H9 (cell line): ENCODE data around the gene WDR88. TPM values are rescaled to one million over a fixed set of nuclear protein-coding genes. Genes with fewer than 3 reads are reported as not detected.
A peak's percentile ranks its signal among the peaks of the same experiment; 100 is the strongest.

Source experiments
- DNase-seq: peaks from one replicate; pipeline ENCODE4 v3.0.0-alpha.2; 2017
- H2AFZ ChIP-seq: one replicate; pipeline ENCODE4 v1.6.1; 2013; ENCODE audit warnings: mild to moderate bottlenecking, low read length, control low read depth, moderate library complexity
- H2AK5ac ChIP-seq: 2 replicates; pipeline ENCODE4 v1.6.1; 2013; ENCODE audit warnings: low read length, control low read depth, mixed read lengths; ENCODE audit not compliant: insufficient read length
- H2BK120ac ChIP-seq: one replicate; pipeline ENCODE4 v1.6.1; 2013; ENCODE audit warnings: low read depth, mild to moderate bottlenecking, low read length, control low read depth, inconsistent platforms; ENCODE audit not compliant: poor library complexity, severe bottlenecking
- H2BK12ac ChIP-seq: 2 replicates; pipeline ENCODE4 v1.6.1; 2013; ENCODE audit warnings: low read length, control low read depth, mixed read lengths, low read depth; ENCODE audit not compliant: insufficient read length
- H2BK15ac ChIP-seq: 2 replicates; pipeline ENCODE4 v1.6.1; 2013; ENCODE audit warnings: low read depth, low read length, control low read depth
- H2BK20ac ChIP-seq: one replicate; pipeline ENCODE4 v1.6.1; 2013; ENCODE audit warnings: low read depth, mild to moderate bottlenecking, low read length, control low read depth, inconsistent platforms; ENCODE audit not compliant: poor library complexity, severe bottlenecking
- H2BK5ac ChIP-seq: 2 replicates; pipeline ENCODE4 v1.6.1; 2013; ENCODE audit warnings: low read length, control low read depth, mixed read lengths; ENCODE audit not compliant: insufficient read length
- H3K14ac ChIP-seq: 2 replicates; pipeline ENCODE4 v1.6.1; 2013; ENCODE audit warnings: low read length, control low read depth; ENCODE audit not compliant: insufficient read depth
- H3K18ac ChIP-seq: 2 replicates; pipeline ENCODE4 v1.6.1; 2013; ENCODE audit warnings: low read depth, mild to moderate bottlenecking, mixed read lengths, low read length, control low read depth; ENCODE audit not compliant: insufficient read length
- H3K23ac ChIP-seq: 2 replicates; pipeline ENCODE4 v1.6.1; 2013; ENCODE audit warnings: low read length, control low read depth, mixed read lengths, low read depth; ENCODE audit not compliant: insufficient read length
- H3K23me2 ChIP-seq: 2 replicates; pipeline ENCODE4 v1.6.1; 2013; ENCODE audit warnings: low read depth, mild to moderate bottlenecking, mixed read lengths, low read length, control low read depth; ENCODE audit not compliant: insufficient read length, poor library complexity, severe bottlenecking
- H3K27ac ChIP-seq: 2 replicates; pipeline ENCODE4 v1.5.1; 2013; ENCODE audit warnings: low read length, control low read depth, mixed read lengths, low read depth; ENCODE audit not compliant: insufficient read length
- H3K27me3 ChIP-seq: 2 replicates; pipeline ENCODE4 v1.6.1; 2013; ENCODE audit warnings: low read length, control low read depth, inconsistent platforms; ENCODE audit not compliant: insufficient read depth
- H3K4ac ChIP-seq: 2 replicates; pipeline ENCODE4 v1.6.1; 2013; ENCODE audit warnings: low read depth, mild to moderate bottlenecking, control low read depth, inconsistent platforms, low read length, moderate library complexity
- H3K4me1 ChIP-seq: 2 replicates; pipeline ENCODE4 v1.6.1; 2013; ENCODE audit warnings: low read length, control low read depth, inconsistent platforms; ENCODE audit not compliant: insufficient read depth
- H3K4me2 ChIP-seq: 2 replicates; pipeline ENCODE4 v1.6.1; 2013; ENCODE audit warnings: low read length, control low read depth, mixed read lengths; ENCODE audit not compliant: insufficient read length, insufficient read depth
- H3K56ac ChIP-seq: 2 replicates; pipeline ENCODE4 v1.6.1; 2013; ENCODE audit warnings: low read depth, mild to moderate bottlenecking, mixed read lengths, low read length, control low read depth; ENCODE audit not compliant: insufficient read length
- H3K79me1 ChIP-seq: 2 replicates; pipeline ENCODE4 v1.6.1; 2013; ENCODE audit warnings: low read depth, mild to moderate bottlenecking, moderate library complexity, low read length, control low read depth, inconsistent platforms; ENCODE audit not compliant: insufficient read depth, poor library complexity, severe bottlenecking
- H3K79me2 ChIP-seq: 2 replicates; pipeline ENCODE4 v1.6.1; 2013; ENCODE audit warnings: low read length, control low read depth, inconsistent platforms; ENCODE audit not compliant: insufficient read depth
- H3K9ac ChIP-seq: 2 replicates; pipeline ENCODE4 v1.6.1; 2013; ENCODE audit warnings: low read length, control low read depth, mixed read lengths; ENCODE audit not compliant: insufficient read length; ENCODE audit errors: extremely low read depth
- H3K9me3 ChIP-seq: one replicate; pipeline ENCODE4 v1.6.1; 2013; ENCODE audit warnings: low read depth, low read length, inconsistent platforms; ENCODE audit not compliant: control insufficient read depth
- H3T11ph ChIP-seq: one replicate; pipeline ENCODE4 v1.6.1; 2013; ENCODE audit warnings: mild to moderate bottlenecking, low read length, control low read depth, inconsistent platforms
- H4K20me1 ChIP-seq: one replicate; pipeline ENCODE4 v1.6.1; 2013; ENCODE audit not compliant: control insufficient read depth, insufficient read length, insufficient read depth
- H4K5ac ChIP-seq: 2 replicates; pipeline ENCODE4 v1.6.1; 2013; ENCODE audit warnings: low read depth, mild to moderate bottlenecking, mixed read lengths, low read length, control low read depth; ENCODE audit not compliant: insufficient read length
- H4K8ac ChIP-seq: replicated peaks from 2 replicates; pipeline ENCODE4 v1.6.1; 2013; ENCODE audit warnings: low read length, control low read depth, mixed read lengths, low read depth; ENCODE audit not compliant: insufficient read length
- H4K91ac ChIP-seq: 2 replicates; pipeline ENCODE4 v1.6.1; 2013; ENCODE audit warnings: low read depth, mild to moderate bottlenecking, moderate library complexity, mixed read lengths, low read length, control low read depth; ENCODE audit not compliant: insufficient read length
- H3K27ac Mint-ChIP-seq, 3 experiments: 2 replicates in 2 of 3; 3 replicates in 1 of 3; pipeline ENCODE4 v1.8.0; 2020 to 2021; ENCODE audit warnings: mixed read lengths in 3 of 3, mild to moderate bottlenecking in 1 of 3, moderate library complexity in 1 of 3
- H3K27me3 Mint-ChIP-seq: 2 replicates; pipeline ENCODE4 v1.8.0; 2021; ENCODE audit warnings: low read depth, mild to moderate bottlenecking, moderate library complexity, mixed read lengths
- H3K36me3 Mint-ChIP-seq, 3 experiments: 2 replicates in 2 of 3; 3 replicates in 1 of 3; pipeline ENCODE4 v1.8.0; 2020 to 2021; ENCODE audit warnings: low read depth in 3 of 3, mixed read lengths in 3 of 3; ENCODE audit not compliant: insufficient read depth in 1 of 3
- H3K4me1 Mint-ChIP-seq, 2 experiments: 2 replicates each; pipeline ENCODE4 v1.8.0; 2020; ENCODE audit warnings: mixed read lengths in 2 of 2
- H3K4me3 Mint-ChIP-seq, 2 experiments: 2 replicates in 1 of 2; 3 replicates in 1 of 2; pipeline ENCODE4 v1.8.0; 2020 to 2021; ENCODE audit warnings: mild to moderate bottlenecking in 2 of 2, mixed read lengths in 2 of 2, moderate library complexity in 1 of 2
- H3K9me3 Mint-ChIP-seq, 2 experiments: 2 replicates in 1 of 2; 3 replicates in 1 of 2; pipeline ENCODE4 v1.8.0; 2020; ENCODE audit warnings: mild to moderate bottlenecking in 2 of 2, mixed read lengths in 2 of 2, moderate library complexity in 1 of 2
- WGBS: extraction: QIAGEN DNeasy Blood & Tissue Kit; methylation state at CpG from one replicate; pipeline ENCODE4 v1.1.7; 2013; ENCODE audit warnings: missing lambda C conversion rate, low lambda C conversion rate, mixed read lengths; ENCODE audit not compliant: insufficient read length; ENCODE audit errors: extremely low coverage; 5-methylcytosine and 5-hydroxymethylcytosine counted together
- total RNA-seq: library from RNA; stranded (reverse); gene quantifications from 2 replicates; pipeline ENCODE4 v1.2.1, GENCODE V29; 2021
- TF ChIP-seq, protein P1 (sequence below): fragments of 200-600 bp; sonication (generic); conservative IDR thresholded peaks from 3 replicates; pipeline ENCODE4 v1.8.0; 2021; ENCODE audit warnings: antibody characterized with exemption, mild to moderate bottlenecking

WDR88 gene
- total RNA-seq, 1 experiment from 2014 or later = not detected

DNA sequence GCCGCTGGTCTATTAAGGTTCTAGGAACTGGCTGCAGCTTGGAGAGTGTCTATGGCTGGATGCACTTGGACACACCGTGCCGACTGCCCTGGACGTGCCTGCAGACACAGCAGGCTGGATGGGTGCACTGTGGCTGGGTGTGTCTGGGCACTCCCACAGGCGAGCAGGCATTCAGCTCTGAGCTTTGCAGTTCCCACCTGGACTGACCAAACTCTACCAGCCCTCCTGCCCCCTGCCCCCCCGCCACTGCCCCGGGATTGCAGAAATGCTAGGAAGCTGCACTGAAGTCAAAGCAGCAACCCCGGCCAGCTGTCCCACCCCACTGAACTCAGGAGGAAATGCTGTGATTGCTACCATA, 55.2 kb downstream of the WDR88 start:
- H4K5ac ChIP-seq = no peak overlapping the region
- H3K27ac Mint-ChIP-seq = no peak overlapping the region
- no peak overlapping the region for H3K18ac ChIP-seq
- no peaks in the 10 kb centered on the region for H3K79me2 ChIP-seq
- no peak overlapping the region for H4K91ac ChIP-seq
- no peaks in the 10 kb centered on the region; a peak in 2 of 5 replicates for H3K9me3 Mint-ChIP-seq
- no peak overlapping the region for H2AFZ ChIP-seq
- H3K23me2 ChIP-seq = no peaks in the 10 kb centered on the region
- TF ChIP-seq, protein P1, sequence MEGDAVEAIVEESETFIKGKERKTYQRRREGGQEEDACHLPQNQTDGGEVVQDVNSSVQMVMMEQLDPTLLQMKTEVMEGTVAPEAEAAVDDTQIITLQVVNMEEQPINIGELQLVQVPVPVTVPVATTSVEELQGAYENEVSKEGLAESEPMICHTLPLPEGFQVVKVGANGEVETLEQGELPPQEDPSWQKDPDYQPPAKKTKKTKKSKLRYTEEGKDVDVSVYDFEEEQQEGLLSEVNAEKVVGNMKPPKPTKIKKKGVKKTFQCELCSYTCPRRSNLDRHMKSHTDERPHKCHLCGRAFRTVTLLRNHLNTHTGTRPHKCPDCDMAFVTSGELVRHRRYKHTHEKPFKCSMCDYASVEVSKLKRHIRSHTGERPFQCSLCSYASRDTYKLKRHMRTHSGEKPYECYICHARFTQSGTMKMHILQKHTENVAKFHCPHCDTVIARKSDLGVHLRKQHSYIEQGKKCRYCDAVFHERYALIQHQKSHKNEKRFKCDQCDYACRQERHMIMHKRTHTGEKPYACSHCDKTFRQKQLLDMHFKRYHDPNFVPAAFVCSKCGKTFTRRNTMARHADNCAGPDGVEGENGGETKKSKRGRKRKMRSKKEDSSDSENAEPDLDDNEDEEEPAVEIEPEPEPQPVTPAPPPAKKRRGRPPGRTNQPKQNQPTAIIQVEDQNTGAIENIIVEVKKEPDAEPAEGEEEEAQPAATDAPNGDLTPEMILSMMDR = no peak
- H3K79me1 ChIP-seq = no peaks in the 10 kb centered on the region
- no peak for DNase-seq
- H3K4ac ChIP-seq = no peak overlapping the region
- H2BK120ac ChIP-seq = no peak overlapping the region
- H2BK20ac ChIP-seq = no peak overlapping the region
- WGBS = no CpG with 5 or more reads among the region's 8 CpGs
- no peak overlapping the region for H3K27ac ChIP-seq
- H2BK15ac ChIP-seq = no peak overlapping the region
- peaks cover 11% of the 10 kb centered on the region in 2 experiments for H3K4me1 Mint-ChIP-seq
- H3K36me3 Mint-ChIP-seq = no peaks in the 10 kb centered on the region
- no peak overlapping the region for H2AK5ac ChIP-seq
- H4K20me1 ChIP-seq = no peaks in the 10 kb centered on the region
- no peak overlapping the region for H3K56ac ChIP-seq
- peak overlapping the region in 1 of 2 experiments; percentile 69; a peak in 3 of 5 replicates for H3K4me3 Mint-ChIP-seq
- H3K27me3 ChIP-seq = no peaks in the 10 kb centered on the region
- H3K4me1 ChIP-seq = no peaks in the 10 kb centered on the region
- no peak overlapping the region for H2BK5ac ChIP-seq
- H3T11ph ChIP-seq = no peak overlapping the region
- H4K8ac ChIP-seq = no peak overlapping the region
- no peaks in the 10 kb centered on the region for H3K9me3 ChIP-seq
- no peak overlapping the region for H3K9ac ChIP-seq
- H2BK12ac ChIP-seq = no peak overlapping the region
- no peak overlapping the region for H3K4me2 ChIP-seq
- no peak overlapping the region for H3K14ac ChIP-seq
- H3K23ac ChIP-seq = no peak overlapping the region
- peaks cover 23% of the 10 kb centered on the region for H3K27me3 Mint-ChIP-seq
